Measurements from ENCODE around the gene PRRG1.

The PRRG1 gene

DNA sequence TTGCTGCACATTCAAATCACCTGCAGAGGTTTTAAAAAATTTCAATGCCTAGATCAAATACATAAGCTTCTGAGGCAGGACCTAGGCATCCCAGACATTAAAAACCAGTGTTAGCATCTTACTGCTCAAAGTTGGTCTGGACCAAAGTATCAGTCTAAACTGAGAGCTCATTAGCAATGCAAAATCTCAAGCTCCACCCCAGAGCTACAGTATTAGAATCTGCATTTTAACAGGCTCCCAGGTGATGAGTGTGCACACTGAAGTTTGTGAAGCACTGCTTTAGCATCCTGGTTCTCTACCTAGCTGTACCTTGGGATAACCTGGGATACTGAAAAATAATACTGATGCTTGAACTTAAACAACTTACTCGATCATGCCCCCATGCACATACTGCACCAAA, 96.0 kb downstream of the PRRG1 start:
- Histone ChIP-seq H3K4me1 (ENCODE audit: insufficient read depth, low read length, poor library complexity, severe bottlenecking) (no peaks in the 10 kb centered on the region), H3K4me2 (ENCODE audit: low read depth, low read length, poor library complexity, severe bottlenecking) (no peak overlapping the region), H3K36me3 (ENCODE audit: insufficient read depth, low read length) (no peaks in the 10 kb centered on the region), H3K79me2 (ENCODE audit: insufficient read depth, low read length) (no peaks in the 10 kb centered on the region), H3K4me3 (ENCODE audit: low read length, poor library complexity, severe bottlenecking) (no peak overlapping the region), H4K20me1 (ENCODE audit: insufficient read depth, low read length, poor library complexity, severe bottlenecking) (no peaks in the 10 kb centered on the region), H3F3A (ENCODE audit: low read depth) (no peaks in the 10 kb centered on the region), H3K9me2 (replicated peaks; ENCODE audit: low read depth, low read length) (no peaks in the 10 kb centered on the region), H3K9ac (ENCODE audit: low read depth, low read length, poor library complexity, severe bottlenecking) (no peak overlapping the region), H2AFZ (ENCODE audit: low read length) (no peak overlapping the region), H3K27me3 (ENCODE audit: insufficient read depth, low read length, poor library complexity, severe bottlenecking) (no peaks in the 10 kb centered on the region), H3K9me3 (ENCODE audit: insufficient read depth, low read depth, low read length) (no peaks in the 10 kb centered on the region)
- no peak for TF ChIP-seq EZH2phosphoT487 (IDR thresholded peaks at IDR 0.05; ENCODE audit: borderline replicate concordance)
- TF ChIP-seq, protein P1, sequence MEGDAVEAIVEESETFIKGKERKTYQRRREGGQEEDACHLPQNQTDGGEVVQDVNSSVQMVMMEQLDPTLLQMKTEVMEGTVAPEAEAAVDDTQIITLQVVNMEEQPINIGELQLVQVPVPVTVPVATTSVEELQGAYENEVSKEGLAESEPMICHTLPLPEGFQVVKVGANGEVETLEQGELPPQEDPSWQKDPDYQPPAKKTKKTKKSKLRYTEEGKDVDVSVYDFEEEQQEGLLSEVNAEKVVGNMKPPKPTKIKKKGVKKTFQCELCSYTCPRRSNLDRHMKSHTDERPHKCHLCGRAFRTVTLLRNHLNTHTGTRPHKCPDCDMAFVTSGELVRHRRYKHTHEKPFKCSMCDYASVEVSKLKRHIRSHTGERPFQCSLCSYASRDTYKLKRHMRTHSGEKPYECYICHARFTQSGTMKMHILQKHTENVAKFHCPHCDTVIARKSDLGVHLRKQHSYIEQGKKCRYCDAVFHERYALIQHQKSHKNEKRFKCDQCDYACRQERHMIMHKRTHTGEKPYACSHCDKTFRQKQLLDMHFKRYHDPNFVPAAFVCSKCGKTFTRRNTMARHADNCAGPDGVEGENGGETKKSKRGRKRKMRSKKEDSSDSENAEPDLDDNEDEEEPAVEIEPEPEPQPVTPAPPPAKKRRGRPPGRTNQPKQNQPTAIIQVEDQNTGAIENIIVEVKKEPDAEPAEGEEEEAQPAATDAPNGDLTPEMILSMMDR (conservative IDR thresholded peaks at IDR 0.05; ENCODE audit: low read length), result no peak

DNA sequence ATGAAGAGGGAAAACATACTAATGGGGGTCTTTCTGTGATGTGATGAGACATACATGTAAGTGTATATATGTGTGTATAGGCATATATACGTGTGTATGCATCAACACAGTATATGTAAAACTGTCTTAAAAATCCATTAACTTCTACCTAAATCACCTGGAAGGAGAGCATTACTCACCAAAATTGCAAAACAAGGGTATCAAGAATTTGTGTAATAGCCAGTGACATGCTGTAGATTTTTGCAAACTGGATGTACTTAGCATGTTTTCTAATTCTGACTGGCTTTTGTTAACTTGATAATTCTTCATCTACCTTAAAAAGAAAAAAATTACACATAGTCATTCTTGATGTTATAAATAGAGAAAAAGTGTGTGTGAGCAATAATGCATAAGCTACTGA, 104.7 kb downstream of the PRRG1 start:
- Histone ChIP-seq H4K20me1 (ENCODE audit: insufficient read depth, low read length, poor library complexity, severe bottlenecking) (no peaks in the 10 kb centered on the region), H3K9ac (ENCODE audit: low read depth, low read length, poor library complexity, severe bottlenecking) (no peak overlapping the region), H3K4me1 (ENCODE audit: insufficient read depth, low read length, poor library complexity, severe bottlenecking) (no peaks in the 10 kb centered on the region), H3K36me3 (ENCODE audit: insufficient read depth, low read length) (no peaks in the 10 kb centered on the region), H3K4me2 (ENCODE audit: low read depth, low read length, poor library complexity, severe bottlenecking) (no peak overlapping the region), H2AFZ (ENCODE audit: low read length) (no peak overlapping the region), H3K27me3 (ENCODE audit: insufficient read depth, low read length, poor library complexity, severe bottlenecking) (no peaks in the 10 kb centered on the region), H3F3A (ENCODE audit: low read depth) (no peaks in the 10 kb centered on the region), H3K9me2 (replicated peaks; ENCODE audit: low read depth, low read length) (no peaks in the 10 kb centered on the region), H3K4me3 (ENCODE audit: low read length, poor library complexity, severe bottlenecking) (no peak overlapping the region), H3K79me2 (ENCODE audit: insufficient read depth, low read length) (no peaks in the 10 kb centered on the region), H3K9me3 (ENCODE audit: insufficient read depth, low read depth, low read length) (no peaks in the 10 kb centered on the region)
- TF ChIP-seq EZH2phosphoT487 (IDR thresholded peaks at IDR 0.05; ENCODE audit: borderline replicate concordance), result no peak
- TF ChIP-seq, protein P1 (conservative IDR thresholded peaks at IDR 0.05; ENCODE audit: low read length), result no peak

DNA sequence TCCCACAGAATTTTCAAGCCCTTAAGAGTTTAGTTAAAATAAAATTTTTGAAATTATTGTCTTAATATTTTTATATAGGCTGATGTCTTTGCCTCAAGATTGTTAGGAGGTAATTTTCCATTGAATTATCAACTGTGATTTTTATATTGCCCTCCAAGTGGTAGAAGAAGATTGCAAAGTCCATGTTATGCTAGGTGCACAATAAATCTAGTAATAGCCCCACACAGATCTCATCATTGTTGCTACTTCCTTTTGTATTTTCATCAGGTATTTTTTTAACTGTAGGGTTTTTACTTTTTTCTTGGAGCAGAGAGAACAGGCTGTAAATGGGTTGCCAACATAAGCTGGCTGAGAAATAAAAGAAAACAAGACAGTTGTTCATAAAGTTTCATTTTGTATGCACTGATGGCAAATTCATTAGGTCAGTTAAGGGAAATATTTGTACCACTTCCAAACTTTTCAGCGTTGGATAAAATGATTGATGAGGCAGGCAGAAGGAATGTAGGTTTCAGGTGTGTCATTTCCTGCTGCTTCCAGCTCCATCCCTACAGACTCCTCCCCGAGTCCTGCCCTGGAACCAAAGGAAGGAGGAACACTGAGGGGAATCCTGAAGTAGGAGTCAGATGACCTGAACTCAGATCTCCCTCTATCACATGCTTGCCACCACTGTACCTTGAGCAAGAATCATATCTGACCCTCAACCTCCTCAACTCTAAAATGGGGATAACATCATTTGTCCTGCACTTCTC, 105.5 kb downstream of the PRRG1 start:
- Histone ChIP-seq H3K9me3 (ENCODE audit: insufficient read depth, low read depth, low read length) (no peaks in the 10 kb centered on the region), H3K4me2 (ENCODE audit: low read depth, low read length, poor library complexity, severe bottlenecking) (no peak overlapping the region), H3K79me2 (ENCODE audit: insufficient read depth, low read length) (no peaks in the 10 kb centered on the region), H3K9ac (ENCODE audit: low read depth, low read length, poor library complexity, severe bottlenecking) (no peak overlapping the region), H3K9me2 (replicated peaks; ENCODE audit: low read depth, low read length) (no peaks in the 10 kb centered on the region), H3K4me1 (ENCODE audit: insufficient read depth, low read length, poor library complexity, severe bottlenecking) (no peaks in the 10 kb centered on the region), H3K36me3 (ENCODE audit: insufficient read depth, low read length) (no peaks in the 10 kb centered on the region), H3K4me3 (ENCODE audit: low read length, poor library complexity, severe bottlenecking) (no peak overlapping the region), H3F3A (ENCODE audit: low read depth) (no peaks in the 10 kb centered on the region), H2AFZ (ENCODE audit: low read length) (no peak overlapping the region), H3K27me3 (ENCODE audit: insufficient read depth, low read length, poor library complexity, severe bottlenecking) (no peaks in the 10 kb centered on the region), H4K20me1 (ENCODE audit: insufficient read depth, low read length, poor library complexity, severe bottlenecking) (no peaks in the 10 kb centered on the region)
- no peak for TF ChIP-seq EZH2phosphoT487 (IDR thresholded peaks at IDR 0.05; ENCODE audit: borderline replicate concordance)
- TF ChIP-seq, protein P1 (conservative IDR thresholded peaks at IDR 0.05; ENCODE audit: low read length), result no peak

All from Loucy (cell line).